GM19351 (cell line): ENCODE measurements around the gene FOCAD.
"Not testable (repeated sequence)": the region's sequence is repeated elsewhere in the genome, so short reads cannot be mapped to it uniquely, and the experiment has no call there.

Experiments used
- ATAC-seq: cut with Tn5 transposase; IDR thresholded peaks from one replicate; pipeline ENCODE4 v1.9.1; 2021; ENCODE audit warnings: mild to moderate bottlenecking, moderate library complexity; ENCODE audit not compliant: unreplicated experiment

The FOCAD gene

DNA sequence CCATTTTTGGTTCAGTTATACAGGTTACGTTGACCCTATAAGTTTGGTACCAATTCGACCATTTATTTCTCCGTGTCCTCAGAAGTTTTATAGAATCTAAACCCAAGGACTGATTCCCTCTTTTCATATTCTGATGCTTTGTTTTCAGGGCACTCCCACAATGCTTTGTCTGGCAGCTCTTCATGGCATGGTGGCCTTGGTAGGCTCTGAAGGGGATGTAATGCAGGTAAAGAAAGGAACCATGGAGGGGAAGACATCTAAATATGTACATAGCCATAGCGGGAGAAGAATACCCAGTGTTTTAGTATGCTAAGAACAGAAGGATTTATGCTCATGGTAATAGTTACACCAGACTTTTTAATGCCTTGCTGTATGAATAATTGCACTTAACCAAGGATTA, 264.6 kb downstream of the FOCAD start:
- no peak for ATAC-seq

DNA sequence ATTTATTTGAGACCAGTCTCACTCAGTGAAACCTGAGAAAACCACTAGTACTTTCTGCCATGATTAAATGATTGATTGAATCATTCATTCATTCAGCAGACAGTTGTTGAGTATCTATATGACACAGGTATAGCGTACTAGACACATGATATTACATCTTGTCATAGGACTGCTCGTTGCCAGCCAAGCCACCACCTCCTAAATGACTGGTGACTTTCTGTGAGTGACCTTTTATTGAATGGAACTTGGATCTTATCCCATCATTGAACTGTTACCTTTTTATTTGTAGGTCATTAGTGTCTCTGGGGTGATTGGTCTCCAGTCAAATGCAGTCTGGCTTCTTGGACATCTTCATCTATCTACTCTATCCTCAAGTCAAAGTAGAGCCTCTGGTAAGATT, 266.6 kb downstream of the FOCAD start:
- no peak for ATAC-seq

DNA sequence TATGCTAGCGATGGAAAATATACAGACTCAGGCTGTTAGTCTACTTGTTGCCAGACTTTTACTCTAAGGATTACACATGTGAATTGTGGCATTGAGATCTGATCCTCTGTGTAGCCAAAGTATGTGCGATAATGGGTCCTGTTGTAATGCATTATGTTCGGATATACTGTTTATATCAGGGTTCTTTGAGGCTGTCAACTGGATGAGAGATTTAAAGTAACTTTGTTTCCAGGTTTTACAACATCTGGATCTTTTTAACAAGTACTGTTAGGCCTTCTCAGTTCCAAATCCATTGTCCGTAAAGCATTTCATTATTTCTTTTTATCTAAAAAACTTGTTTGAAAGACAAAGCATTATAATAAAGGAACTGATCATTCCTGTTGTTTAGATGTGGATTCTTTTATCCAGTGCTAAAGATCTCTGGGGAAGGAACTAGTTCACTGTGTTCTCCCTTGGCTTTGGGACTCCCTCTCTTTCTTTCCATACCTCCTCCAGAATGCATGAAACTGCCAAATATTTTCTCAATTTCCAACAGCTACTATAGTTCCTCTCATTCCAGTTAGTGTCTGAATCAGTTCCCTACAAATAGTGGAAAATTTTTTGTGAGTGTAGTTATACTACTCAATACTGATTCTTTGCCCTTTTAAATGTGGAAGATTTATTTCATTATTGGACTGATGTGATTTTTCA, 278.6 kb downstream of the FOCAD start:
- ATAC-seq = no peak

DNA sequence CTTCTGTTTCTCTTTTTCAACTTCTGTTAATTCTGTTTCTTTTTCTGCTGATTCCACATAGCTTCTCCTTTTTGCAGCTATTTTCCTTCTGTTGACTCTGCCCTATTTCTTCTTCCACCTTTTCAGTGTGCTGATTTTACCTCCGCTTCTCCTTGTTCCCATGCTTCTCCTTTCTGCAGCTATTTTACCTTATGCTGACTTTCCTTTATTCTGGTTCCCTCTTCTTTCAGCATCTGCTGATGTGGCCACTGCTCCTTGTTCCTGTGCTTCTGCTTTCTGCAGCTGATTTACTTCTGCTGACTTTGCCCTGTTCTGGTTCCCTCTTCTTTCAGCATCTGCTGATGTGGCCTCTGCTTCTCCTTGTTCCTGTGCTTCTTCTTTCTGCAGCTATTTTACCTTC, 288.6 kb downstream of the FOCAD start:
- ATAC-seq = no peak

DNA sequence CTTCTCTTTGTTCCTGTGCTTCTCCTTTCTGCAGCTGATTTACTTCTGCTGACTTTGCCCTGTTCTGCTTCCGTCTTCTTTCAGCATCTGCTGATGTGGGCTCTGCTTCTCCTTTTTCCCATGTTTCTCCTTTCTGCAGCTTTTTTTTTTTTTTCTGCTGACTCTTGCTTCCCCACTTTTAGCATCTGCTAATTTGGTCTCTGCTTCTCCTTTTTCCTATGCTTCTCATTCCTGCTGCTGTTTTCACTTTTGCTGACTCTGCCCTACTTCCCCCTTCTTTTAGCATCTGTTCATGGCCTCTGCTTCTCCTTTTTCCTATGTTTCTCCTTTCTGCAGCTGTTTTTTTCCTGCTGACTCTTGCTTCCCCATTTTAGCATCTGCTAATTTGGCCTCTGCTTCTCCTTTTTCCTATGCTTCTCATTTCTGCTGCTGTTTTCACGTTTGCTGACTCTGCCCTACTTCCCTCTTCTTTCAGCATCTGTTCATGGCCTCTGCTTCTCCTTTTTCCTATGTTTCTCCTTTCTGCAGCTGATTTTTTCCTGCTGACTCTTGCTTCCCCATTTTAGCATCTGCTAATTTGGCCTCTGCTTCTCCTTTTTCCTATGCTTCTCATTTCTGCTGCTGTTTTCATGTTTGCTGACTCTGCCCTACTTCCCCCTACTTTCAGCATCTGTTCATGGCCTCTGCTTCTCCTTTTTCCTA, 289.3 kb downstream of the FOCAD start:
- ATAC-seq = not testable (repeated sequence)

DNA sequence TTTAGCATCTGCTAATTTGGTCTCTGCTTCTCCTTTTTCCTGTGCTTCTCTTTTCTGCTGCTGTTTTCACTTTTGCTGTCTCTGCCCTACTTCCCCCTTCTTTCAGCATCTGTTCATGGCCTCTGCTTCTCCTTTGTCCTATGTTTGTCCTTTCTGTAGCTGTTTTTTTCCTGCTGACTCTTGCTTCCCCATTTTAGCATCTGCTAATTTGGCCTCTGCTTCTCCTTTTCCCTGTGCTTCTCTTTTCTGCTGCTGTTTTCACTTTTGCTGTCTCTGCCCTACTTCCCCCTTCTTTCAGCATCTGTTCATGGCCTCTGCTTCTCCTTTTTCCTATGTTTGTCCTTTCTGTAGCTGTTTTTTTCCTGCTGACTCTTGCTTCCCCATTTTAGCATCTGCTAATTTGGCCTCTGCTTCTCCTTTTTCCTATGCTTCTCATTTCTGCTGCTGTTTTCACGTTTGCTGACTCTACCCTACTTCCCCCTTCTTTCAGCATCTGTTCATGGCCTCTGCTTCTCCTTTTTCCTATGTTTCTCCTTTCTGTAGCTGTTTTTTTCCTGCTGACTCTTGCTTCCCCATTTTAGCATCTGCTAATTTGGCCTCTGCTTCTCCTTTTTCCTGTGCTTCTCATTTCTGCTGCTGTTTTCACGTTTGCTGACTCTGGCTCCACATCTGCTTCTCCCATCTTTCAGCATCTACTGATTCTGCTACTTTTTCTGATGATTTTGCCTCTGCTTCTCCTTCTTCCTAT, 290.3 kb downstream of the FOCAD start:
- ATAC-seq = not testable (repeated sequence)

DNA sequence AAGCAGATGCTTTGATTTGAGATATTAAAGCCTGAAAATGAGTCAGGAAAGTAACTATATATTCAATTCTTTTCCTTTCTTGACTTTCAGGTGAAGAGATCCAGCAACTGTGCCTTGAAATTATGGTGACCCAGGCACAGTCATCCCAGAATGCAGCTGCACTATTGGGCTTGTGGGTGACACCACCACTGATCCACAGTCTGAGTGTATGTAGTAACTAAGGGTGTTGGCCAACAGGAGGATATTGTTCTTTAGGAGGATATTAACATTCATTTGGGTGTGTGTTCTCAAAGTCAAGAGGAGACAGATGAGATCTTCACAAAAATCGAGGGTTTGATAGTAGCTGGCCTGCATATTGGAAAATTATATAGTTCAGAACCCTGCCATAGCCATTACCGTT, 294.2 kb downstream of the FOCAD start:
- ATAC-seq = no peak

DNA sequence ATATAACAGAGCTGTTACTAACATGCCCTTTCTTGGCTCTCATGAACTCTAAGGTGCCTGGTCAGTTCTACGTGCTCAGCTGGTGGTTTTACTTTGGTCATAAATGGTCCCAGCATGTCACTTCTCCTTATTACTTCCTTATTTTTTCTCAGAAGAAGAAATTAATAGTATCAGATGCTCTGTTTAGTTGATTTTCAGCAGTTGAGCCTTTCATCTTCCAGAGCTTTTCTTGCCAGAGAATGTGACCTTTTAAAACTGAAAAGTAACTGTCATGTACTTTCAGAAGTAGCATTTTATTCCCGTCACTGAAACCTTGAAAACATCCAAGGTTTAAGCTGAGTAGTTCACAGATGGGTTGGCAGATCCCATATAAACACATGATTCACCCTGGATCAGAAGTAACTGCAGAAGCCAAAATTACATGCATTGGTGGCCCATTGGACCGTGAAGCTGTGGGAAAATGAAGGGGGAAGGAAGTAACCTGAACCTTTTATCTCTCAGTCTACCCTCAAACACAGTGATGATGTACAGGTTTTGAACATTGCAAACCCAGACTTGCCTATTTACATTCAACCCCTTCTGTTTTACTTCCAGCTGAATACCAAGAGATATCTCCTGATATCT, 296.9 kb downstream of the FOCAD start:
- ATAC-seq = peak; percentile 83

DNA sequence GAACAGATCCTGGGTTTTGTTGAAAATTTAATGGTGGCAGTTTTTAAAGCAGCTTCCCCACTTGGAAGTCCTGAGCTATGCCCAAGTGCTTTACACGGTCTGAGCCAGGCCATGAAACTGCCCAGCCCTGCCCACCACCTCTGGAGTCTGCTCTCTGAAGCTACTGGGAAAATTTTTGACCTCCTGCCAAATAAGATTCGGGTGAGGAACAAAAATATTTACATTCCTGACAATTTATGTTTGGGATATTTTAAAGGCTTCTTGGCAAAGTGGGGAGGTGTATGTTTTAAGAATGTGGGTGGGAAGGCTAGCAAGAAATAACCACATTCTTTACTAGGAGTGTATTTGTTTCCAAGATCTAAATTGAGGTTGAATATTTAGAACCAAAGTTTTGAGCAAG, 297.4 kb downstream of the FOCAD start:
- peak; percentile 9 for ATAC-seq

DNA sequence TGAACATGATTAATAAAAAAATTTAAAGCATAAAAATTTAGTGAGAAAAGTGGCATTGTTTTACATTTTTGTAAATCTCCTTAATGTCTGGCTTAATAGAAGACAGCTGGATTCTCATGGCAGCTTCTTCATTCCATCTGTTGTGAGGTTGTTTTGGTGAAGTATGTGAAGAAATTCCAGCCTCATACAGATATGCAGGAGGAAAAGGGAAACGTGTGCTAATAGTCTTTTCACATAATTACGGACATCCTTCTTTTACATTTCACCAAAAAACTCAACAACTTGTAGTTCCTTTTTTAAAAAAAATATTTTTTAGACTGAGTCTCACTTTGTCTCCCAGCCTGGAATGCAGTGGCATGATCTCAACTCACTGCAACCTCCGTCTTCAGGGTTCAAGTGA, 300.4 kb downstream of the FOCAD start:
- ATAC-seq = no peak

DNA sequence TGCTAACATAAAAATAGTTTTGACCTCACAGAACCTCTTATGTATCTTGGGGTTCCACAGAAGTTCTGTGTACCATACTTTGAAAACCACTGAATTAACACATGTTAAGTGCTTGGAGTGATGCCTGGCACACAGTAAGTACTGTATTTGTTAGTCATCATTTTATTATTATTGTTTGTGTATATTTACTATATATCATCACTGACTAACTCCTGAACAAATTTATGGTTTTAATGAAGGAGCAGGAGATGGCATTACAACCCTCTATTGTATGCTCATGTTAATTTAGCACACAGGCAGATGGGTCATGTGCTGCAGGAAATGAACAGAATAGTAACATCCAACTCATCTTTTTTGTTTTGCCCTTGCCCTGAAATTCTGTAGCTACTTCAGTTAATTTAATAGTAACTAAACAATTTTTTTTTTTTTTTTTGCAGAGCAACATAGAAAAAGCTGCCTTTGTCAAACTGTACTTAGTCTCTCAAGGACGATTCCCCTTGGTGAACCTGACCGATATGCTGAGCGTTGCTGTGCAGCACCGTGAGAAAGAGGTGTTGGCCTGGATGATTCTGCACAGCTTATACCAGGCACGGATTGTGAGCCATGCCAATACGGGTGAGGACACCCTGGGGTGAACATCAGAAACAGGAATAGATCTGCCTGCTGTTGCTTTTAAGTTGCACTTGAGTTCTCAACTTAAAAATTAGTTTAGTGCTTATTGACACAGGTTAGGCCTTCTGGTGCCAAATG, 302.0 kb downstream of the FOCAD start:
- no peak for ATAC-seq

DNA sequence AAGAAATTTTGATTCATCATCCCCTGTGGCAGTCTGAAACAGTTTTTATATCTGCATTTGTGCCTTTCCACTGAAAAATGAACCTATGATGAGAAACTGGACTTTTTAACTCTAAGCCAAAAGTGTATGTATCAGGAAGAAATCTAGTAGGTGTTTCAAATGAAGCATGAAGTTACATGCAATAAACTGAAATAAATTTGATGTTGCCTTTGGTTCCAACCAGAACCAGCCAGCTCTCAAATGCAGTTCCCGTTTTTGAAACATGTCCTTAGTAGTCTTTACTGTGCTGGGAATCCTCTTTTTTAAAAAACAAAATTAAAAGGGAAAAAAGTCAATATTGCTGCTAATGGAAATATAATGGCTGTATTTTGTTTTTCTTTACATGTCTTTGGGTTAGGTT, 303.5 kb downstream of the FOCAD start:
- ATAC-seq = no peak

DNA sequence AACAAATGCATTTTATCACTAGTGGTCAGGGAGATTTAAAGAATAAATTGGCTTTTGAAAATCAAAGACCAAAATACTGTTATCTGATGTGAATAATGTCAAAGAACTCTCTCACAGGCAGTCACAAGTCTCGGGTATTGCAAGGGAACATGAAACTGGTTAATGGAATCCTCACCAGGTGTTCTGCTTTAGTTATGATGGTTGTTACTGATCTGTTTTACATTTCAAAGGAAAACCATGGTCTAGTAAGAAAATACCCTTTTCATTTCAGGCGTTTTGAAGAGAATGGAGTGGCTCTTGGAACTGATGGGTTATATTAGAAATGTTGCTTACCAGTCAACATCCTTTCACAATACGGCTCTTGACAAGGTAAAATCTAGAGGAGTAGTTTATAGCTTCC, 304.0 kb downstream of the FOCAD start:
- no peak for ATAC-seq

DNA sequence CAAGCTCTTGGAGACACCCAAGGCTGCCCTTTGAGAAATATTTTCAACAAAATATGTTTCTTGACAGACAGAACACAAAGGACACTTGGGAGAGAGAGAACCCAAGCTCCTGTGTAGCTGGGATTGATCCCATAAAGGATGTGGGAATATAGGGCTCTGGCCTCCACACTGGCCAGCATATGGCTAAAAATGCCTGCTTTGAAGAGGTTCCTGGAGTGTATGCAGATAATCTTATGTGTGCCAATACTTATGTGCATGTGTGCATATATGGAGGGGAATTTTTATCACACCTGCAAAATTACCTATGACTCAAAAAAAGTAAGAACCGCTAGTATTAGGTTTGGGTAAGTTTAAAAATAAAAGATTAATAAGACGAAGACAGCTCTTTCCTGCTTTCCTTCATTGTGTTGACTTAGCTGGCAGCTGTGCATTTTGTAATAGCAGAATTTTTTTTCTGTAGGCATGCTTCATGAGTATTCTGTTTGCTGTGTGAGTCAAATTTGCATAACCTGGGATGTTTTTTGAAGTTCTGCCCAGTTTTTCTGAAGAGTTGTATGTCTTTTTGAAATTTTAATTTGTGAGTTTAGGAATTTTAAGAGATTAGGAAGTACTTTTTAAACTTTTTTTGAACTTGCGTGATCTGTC, 304.7 kb downstream of the FOCAD start:
- ATAC-seq = no peak

DNA sequence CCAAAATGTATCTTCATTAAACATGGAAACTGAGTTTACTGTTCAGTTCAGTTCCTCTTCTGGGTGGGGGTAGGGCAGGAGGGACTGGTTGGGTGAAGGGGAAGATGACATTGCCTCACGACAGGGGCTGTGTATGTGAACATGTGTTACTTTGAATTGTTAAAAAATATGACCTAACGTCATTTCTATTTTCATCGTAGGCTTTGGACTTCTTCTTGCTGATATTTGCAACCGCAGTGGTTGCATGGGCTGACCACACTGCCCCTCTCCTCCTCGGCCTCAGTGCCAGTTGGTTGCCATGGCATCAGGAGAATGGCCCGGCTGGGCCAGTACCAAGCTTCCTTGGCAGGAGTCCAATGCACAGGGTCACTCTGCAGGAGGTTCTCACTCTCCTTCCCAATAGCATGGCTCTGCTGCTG, 305.9 kb downstream of the FOCAD start:
- no peak for ATAC-seq

DNA sequence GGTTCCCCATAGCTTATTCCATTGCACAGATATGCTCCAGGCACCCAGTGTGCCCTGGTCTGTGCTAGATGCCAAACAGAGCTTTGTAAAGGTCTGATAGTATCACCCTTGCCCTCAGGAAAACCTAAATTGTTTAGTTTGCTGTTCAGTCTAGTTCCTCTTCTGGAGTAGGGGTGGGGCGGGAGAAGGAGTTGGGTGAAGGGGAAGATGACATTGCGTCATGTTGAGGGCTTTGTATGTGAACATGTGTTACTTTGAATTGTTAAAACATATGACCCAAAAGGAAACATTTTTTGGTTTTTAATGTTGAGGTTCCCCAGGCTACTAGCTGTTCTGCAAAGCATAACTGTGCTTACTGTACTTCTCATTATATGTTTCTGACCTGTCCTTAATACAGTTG, 306.8 kb downstream of the FOCAD start:
- no peak for ATAC-seq

DNA sequence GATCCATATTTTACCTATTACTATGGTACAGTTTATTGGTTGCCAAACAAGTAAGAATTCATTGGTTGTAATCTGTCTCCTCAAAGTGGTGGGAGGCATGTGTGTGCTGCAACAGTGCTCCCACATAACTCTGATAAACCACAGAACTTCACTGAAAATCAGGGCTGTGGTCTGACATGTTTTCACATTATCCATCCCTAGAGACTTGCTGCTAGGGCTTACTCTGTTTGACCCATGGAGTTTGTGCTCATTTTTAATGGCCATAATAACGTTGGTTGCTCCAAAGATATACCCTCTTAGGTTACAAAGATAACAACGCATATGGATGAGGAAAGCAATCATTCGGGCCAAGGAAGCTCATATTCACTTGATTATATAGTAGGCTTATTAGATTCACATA, 310.4 kb downstream of the FOCAD start:
- no peak for ATAC-seq

DNA sequence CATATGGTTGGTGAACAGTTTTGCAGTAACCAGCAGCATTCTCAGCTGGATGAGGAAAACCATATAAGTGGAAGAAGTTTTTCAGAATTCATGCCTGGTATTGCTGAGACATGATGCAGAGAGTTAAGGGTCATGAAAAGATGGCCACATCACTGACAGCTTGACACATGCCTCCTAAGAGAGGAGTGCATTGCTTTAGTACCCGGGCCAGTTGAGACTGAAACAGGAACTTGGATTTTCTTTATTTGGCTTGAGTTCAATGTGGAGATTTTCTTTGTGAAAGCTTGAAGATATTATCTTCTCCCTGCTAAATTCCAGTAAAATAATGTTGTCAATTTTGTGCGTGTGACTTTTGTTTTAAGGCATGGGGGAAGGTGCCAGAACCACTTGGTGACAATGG, 311.6 kb downstream of the FOCAD start:
- no peak for ATAC-seq

DNA sequence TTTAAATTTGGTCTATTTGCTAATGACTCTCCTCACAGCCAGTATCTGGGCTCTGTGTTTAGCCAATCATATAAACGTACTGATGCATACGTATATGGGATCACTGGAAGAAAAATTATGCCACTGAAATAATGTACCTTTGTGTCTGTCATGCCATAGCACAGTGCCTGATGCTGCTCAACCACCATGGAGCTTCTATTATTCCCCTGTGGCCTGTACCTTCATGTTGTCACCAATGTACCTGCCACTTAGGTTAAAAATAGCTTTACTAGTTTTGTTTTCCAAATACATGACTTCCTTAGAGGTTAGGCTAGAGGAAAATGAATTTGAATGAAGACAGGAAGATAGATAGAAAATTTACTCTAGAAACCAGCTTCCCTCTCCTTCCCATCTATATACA, 312.8 kb downstream of the FOCAD start:
- no peak for ATAC-seq

DNA sequence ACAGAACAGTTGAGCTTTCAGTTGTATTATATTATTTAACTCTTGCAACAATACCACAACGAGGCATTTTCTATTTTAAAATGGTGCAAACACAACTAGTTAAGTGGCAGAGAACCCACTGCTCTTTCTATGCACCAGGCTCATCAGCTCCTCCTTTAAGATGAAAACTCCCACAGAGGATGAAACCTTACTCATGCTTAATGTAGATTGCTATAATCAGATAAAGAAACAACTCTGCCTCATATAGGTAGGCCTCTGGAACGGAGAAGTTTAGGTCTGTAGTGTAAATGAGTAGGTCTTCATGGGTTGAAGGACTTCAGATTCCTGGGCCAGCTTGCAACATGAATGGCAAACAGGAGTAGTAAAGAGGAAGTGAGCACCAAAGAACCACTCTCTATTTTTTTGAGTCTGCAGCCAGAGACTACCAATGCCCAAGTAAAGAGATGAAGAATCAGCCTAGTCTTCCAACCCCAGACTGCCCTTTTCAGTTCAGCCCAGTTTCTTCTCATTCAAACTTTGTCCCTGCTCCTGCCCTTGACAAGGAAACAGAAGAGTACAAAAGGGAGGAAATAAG, 313.5 kb downstream of the FOCAD start:
- peak; percentile 86 for ATAC-seq
